AG04449 (cell line): ENCODE data around the gene TECPR1.

ENCODE experiments used
- CTCF ChIA-PET: fragments of 350-600 bp; formaldehyde crosslinking; extraction: SDS; loops from one replicate; lab custom pipeline; 2021; ENCODE audit warnings: antibody characterized with exemption; lab: Yijun Ruan, JAX
- POLR2A ChIA-PET: fragments of 400-600, 350-600 bp; formaldehyde crosslinking; extraction: SDS; loops from one replicate; lab custom pipeline; 2020; ENCODE audit warnings: antibody characterized with exemption, inconsistent platforms; lab: Yijun Ruan, JAX
- DNase-seq: peaks from one replicate; pipeline ENCODE4 v3.0.0-alpha.2; 2010; ENCODE audit warnings: low read depth, low spot score
- H3K4me3 ChIP-seq: 2 replicates; pipeline ENCODE4 v1.5.1; 2011; ENCODE audit warnings: low read depth, mild to moderate bottlenecking, control low read depth, low read length
- CTCF ChIP-seq: IDR thresholded peaks from one replicate; pipeline ENCODE4 v1.5.1; 2011; ENCODE audit warnings: mild to moderate bottlenecking, moderate library complexity, low read length, control low read depth, inconsistent platforms; ENCODE audit not compliant: insufficient read depth; ENCODE audit errors: missing control alignments

Gene TECPR1

GRCh38 chr7:98165827-98166667 is 86.0 kb downstream of the TECPR1 start:
- no peak for DNase-seq
- POLR2A ChIA-PET = no interaction called here
- CTCF ChIA-PET = interaction anchor here (0.9 to 16.2 kb wide), 17 partner anchors 8 to 147 kb away, joined by 3 to 544 read pairs (median 10); partner anchors contain the start of gene LMTK2
- TF ChIP-seq CTCF = peak; percentile 58
- H3K4me3 ChIP-seq = no peak overlapping the region
